Testis (tissue), 2 donors: Measurements from ENCODE around the gene ICA1.

ENCODE experiments used
- POLR2A ChIP-seq: fragments of 450-650 bp; IDR thresholded peaks from one replicate; pipeline ENCODE4 v1.6.1; 2017; ENCODE audit warnings: antibody characterized with exemption, mild to moderate bottlenecking, moderate library complexity
- TF ChIP-seq, protein P1 (sequence below), 3 experiments: fragments of 450-650 bp in 2 of 3; fragments of 200-600 bp in 1 of 3; sonication (generic) in 1 of 3; IDR thresholded peaks; one replicate each; pipeline ENCODE4 v1.5.1; 2016 to 2019; ENCODE audit warnings: antibody characterized with exemption in 3 of 3, mild to moderate bottlenecking in 2 of 3, moderate library complexity in 1 of 3

DNA sequence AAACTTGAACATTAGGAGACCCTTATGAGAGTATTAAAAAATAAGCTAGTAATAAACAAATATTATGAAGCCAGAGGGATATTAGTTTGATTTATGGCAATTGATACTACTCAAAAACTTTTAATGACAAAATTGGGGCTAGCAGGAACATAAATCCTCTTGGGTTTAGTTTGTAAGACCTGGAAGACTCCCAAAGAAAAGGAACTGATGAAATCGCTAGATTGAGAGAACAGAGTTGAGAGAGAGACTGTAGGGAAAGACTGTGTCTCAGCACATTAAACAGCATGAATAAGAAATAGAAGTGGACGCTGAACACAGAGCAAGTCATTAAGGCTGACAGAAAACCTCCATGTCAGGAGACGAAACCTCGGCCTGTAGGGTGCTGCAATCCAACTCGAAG, 56.4 kb downstream of the ICA1 start:
- TF ChIP-seq, protein P1, sequence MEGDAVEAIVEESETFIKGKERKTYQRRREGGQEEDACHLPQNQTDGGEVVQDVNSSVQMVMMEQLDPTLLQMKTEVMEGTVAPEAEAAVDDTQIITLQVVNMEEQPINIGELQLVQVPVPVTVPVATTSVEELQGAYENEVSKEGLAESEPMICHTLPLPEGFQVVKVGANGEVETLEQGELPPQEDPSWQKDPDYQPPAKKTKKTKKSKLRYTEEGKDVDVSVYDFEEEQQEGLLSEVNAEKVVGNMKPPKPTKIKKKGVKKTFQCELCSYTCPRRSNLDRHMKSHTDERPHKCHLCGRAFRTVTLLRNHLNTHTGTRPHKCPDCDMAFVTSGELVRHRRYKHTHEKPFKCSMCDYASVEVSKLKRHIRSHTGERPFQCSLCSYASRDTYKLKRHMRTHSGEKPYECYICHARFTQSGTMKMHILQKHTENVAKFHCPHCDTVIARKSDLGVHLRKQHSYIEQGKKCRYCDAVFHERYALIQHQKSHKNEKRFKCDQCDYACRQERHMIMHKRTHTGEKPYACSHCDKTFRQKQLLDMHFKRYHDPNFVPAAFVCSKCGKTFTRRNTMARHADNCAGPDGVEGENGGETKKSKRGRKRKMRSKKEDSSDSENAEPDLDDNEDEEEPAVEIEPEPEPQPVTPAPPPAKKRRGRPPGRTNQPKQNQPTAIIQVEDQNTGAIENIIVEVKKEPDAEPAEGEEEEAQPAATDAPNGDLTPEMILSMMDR (IDR thresholded peaks at IDR 0.05), result no peak
- TF ChIP-seq POLR2A, result no peak
